22Rv1 (cell line): ENCODE results near the gene FCHSD2.

Experiments used
- H3K27ac ChIP-seq: fragments of 450-650 bp; 2 replicates; pipeline ENCODE4 v1.5.1; 2017
- CTCF ChIP-seq: fragments of 450-650 bp; IDR thresholded peaks from 2 replicates; pipeline ENCODE4 v1.5.1; 2017; ENCODE audit warnings: mild to moderate bottlenecking
- ZFX ChIP-seq: fragments of 450-650 bp; IDR thresholded peaks from 2 replicates; pipeline ENCODE4 v1.6.1; 2017; ENCODE audit warnings: antibody characterized with exemption, borderline replicate concordance

The FCHSD2 gene

GRCh38 chr11:73157101-73158010, 15.2 kb upstream of the FCHSD2 start:
- no peak overlapping the region for H3K27ac ChIP-seq
- no peak for TF ChIP-seq ZFX

GRCh38 chr11:73156686-73157085, 14.6 kb upstream of the FCHSD2 start:
- no peak overlapping the region for H3K27ac ChIP-seq
- TF ChIP-seq ZFX = no peak
- no peak for TF ChIP-seq CTCF

- TF ChIP-seq CTCF (no peak), ZFX (no peak)
- no peak overlapping the region for H3K27ac ChIP-seq
Measured at GRCh38 chr11:73156114-73156513, 14.0 kb upstream of the FCHSD2 start.

GRCh38 chr11:73155102-73155501, 13.0 kb upstream of the FCHSD2 start:
- TF ChIP-seq CTCF (no peak), ZFX (no peak)
- no peak overlapping the region for H3K27ac ChIP-seq

- H3K27ac ChIP-seq = no peak overlapping the region
- TF ChIP-seq ZFX = no peak
- TF ChIP-seq CTCF = no peak
Measured at GRCh38 chr11:73154178-73154577, 12.1 kb upstream of the FCHSD2 start.

GRCh38 chr11:73152861-73153483, 10.9 kb upstream of the FCHSD2 start:
- H3K27ac ChIP-seq = no peak overlapping the region
- TF ChIP-seq CTCF (no peak), ZFX (no peak)

- H3K27ac ChIP-seq = no peak overlapping the region
- TF ChIP-seq CTCF (no peak), ZFX (no peak)
Measured at GRCh38 chr11:73152086-73152853, 10.2 kb upstream of the FCHSD2 start.
